HG03460 (cell line): ENCODE results near the gene NUFIP2.
"Not testable (repeated sequence)": the region's sequence is repeated elsewhere in the genome, so short reads cannot be mapped to it uniquely, and the experiment has no call there.

Source experiments
- ATAC-seq: cut with Tn5 transposase; IDR thresholded peaks from one replicate; pipeline ENCODE4 v1.9.1; 2021; ENCODE audit not compliant: unreplicated experiment

The NUFIP2 gene

DNA sequence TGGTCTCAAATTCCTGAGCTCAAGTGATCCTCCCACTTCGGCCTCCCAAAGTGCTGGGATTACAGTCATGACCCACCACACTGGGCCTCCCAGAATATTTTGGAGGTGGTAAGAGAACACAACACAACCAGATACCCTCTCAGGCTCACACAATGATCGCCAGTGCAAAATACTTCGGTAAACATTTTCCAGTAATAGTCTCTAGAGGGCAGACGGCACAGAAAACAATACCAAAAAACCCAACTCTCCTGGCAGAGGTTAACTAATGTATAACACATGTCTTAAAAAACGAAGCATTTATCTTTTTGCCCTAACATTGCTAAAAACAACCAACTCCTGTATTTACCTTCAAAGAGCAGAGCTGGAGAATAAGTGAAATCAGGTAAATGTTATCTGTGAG lies 10.5 kb downstream of the NUFIP2 start:
- ATAC-seq: no peak

DNA sequence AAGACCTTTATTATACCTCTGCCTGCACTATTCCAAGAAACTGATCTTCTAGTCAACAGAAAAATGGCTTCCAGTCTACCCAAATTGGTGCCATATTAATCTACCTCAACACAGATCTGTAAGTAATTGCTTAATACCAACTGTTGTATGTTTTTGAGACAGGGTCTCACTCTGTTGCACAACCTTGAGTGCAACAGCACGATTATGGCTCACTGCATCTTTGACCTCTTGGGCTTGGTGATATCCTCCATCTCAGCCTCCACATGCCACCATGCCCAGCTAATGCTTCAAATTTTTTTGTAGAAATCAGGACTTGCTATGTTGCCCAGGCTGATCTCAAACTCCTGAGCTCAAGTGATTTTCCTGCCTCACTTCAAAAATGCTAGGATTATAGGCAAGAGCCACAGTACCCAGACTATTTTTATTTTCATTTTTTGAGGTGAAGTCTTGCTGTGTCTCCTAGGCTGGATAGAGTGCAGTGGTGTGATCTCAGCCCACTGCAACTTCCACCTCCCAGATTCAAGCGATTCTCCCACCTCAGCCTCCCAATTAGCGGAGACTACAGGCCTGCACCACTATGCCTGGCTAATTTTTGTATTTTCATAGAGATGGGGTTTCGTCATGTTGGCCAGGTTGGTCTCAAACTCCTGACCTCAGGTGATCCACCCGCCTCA lies 14.4 kb downstream of the NUFIP2 start:
- ATAC-seq: no peak

DNA sequence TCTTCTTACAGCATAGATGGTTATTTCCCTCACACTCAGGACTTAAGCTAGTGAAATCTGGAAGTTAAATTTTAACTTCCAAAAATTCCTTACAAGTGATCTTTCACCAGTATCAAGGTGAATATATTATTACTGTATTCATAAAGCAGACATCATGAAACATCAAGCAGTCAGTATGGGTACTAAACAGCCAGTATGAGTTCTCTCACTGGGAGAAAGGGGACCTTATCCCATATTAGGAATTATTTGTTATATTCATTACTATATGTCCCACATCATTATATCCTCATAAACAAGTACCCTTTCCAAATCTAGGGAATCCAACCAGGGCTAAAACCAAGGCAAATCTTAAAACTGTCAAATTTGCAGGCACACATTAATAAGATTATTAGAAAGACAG lies 15.3 kb downstream of the NUFIP2 start:
- no peak for ATAC-seq

DNA sequence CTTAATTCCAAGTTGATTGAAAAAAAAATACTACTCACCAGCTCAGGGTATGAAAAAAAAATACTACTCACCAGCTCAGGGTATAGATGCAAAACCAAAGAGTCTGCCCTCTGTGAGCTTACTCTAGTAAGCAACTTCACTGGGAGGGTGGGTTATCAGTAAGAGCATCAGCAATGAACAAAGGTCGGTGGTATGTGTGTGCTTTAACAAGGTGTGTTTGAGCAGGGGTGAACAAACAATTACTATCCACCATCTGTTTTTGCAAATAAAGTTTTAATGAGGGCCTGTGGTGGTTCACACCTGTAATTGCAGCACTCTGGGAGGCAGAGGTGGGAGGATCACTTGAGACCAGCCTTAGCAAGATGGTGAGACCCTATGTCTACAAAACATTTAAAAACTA lies 20.0 kb downstream of the NUFIP2 start:
- ATAC-seq: no peak

DNA sequence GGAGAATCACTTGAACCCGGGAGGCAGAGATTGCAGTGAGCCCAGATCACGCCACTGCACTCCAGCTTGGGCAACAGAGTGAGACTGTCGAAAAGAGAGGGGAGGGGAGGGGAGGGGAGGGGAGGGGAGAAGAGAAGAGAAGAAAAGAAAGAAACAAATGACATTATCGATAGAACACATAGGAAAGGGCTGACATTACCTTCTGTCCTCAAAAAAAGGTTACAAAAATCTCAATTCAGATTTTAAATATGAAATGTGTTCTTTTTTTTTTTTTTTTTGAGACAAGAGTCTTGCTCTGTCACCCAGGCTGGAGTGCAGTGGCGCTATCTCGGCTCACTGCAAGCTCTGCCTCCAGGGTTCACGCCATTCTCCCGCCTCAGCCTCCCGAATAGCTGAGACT lies 22.0 kb downstream of the NUFIP2 start:
- ATAC-seq: not testable (repeated sequence)

DNA sequence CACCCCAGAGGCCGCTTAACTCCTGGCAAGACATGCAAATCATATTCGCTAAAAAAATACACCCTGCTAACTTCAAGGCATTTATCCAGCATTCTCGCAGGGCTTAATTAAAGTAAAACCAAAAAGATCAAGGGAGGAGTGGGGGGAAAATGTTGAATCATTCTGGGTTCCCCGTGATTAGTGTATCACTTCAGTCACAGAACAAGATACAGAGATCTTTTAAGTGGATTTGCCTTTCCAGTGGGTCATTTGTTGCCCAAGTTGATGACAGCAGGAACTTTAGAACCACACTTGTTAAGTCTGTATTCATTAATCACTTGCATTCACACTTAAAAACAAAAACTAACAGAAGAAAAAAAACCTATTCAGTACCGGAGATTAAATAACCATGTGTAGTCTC lies 30.0 kb downstream of the NUFIP2 start:
- ATAC-seq: no peak

DNA sequence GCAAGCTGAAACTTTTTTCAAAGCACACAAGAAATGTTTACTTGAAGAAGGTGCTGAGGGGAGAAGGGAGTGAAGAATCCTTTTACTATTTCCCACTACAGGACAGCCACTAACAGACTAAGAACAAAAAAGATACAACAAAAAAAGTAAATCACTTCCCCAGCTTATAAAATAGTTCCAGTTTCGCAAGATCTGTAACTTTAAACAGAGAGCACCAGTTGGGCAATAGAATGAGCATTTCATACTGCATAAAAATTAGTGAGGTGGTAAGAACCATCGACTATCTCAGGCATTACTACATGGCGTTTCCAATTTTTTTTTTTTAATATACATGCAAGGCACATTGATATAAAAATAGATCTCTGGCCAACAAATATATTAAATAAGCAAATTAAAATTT lies 36.2 kb downstream of the NUFIP2 start:
- ATAC-seq: no peak

DNA sequence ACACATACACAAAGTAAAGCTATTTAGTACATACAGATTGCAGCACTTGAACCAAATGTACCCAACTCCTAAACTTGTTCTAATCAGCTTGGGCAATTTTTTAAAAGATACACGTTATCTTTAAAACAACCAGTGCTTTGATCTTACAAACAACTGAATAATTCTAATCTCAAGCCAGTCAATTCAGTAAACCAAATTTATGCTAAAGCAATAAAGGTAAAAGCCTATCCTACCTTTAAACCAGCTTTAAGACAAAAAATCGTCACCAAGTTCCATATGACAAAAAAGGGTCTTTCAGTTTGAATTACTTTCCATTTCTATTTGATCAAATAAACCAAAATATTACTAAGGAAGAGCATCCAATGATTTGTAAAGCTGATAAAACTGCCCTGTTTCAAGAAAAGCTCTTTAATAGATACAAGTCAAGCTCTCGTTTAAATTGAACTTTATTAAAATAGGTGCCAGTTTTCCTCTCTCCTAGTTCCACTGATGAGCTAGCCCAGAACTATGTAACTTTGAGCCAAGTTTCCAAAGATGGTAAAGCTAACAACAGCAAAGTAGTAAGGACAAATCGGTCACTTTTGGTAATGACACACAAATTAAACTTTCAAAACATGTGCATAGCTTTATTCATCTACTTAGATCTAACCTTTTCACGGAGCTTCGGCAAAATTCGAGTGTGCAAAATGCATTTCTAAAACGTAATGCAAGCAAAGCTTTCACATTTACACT lies 37.0 kb downstream of the NUFIP2 start:
- no peak for ATAC-seq

DNA sequence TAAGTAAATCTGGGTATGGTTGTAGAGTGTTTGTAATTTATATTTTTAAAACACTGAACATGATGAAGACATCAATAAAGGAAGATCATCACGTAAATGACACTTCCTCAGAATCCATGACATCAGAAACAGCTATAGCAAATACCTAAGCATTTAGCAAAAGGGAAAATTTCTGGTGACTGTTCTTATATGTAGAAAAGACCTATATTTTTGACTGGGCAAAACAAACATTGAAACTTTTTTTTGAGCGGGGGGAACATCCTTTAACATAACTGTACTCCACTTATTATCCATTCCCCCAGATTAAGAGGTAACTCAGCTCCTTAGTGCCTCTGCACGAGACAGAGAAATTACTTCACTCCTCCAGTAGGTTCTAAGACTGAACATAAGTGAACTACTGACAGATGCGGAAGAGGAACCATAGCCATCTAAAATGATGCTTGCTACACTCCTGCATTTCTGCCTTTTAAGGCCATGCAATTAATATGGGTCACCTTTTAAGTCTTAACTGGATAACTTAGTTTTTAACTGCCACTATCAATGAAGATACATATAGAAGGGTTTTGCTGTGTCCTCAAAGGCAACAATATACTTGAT lies 37.9 kb downstream of the NUFIP2 start:
- no peak for ATAC-seq

DNA sequence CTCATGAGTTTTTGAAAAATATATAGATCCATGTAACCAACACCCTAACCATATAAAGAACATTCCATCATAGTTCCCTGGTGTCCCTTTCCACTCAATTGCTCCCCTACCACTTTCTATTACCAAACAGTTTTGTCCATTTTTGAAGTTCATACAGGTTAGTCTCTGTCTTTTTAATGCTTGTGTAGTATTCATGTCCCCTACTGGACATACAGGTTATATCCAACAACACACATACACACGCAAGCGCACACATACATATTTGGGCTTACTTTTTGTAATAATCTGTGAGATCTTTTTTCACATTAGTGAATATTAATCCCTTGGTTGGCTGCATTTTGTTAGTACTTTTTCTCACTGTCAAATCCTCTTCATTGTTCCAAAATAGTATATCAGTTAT lies 40.9 kb downstream of the NUFIP2 start:
- ATAC-seq: no peak

DNA sequence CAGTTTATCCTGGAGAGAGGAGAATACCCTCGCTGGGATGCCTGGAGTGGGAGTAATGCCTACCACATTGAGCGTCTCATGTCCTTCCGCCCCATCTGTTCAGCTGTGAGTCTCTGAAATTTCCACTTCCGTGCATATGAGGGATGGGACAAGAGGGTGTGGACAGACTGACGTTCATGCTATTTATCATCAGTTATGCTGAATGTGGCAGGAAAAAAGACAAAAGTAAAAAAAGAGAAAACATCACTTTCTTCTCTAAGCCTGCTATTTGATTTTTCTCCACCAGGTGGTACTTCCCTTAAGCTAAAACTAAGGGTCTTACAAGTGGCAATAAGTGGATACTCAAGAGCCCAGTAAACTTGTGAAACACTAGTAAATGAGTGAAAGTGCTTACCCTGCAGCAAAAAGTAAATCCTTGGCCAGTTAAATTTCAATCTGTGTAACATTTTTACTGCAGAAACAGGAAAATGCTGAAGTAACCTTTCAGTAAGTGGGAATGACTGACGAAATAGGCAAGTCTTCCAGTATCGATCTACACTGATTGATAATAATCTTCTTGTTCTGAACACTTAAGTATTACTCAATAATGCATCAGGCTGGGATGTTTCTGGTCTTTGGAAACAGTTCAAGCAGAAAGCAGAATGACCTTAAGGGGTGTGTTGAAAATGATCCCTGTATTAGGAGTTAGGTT lies 41.7 kb downstream of the NUFIP2 start:
- ATAC-seq: no peak

DNA sequence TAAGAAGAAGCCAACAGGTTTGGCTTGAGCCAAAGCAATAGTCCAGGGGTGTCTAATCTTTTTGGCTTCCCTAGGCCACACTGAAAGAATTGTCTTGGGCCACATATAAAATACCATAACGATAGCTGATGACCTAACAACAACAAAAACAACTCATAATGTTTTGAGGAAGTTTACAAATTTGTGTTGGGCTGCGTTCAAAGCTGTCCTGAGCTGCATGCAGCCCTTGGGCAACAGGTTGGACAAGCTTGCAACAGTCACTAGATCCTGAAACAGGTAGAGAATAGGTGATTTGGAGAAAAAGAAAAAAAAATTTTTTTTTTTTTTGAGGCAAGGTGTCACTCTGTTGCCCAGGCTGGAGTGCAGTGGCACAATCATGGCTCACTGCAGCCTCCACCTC lies 42.8 kb downstream of the NUFIP2 start:
- no peak for ATAC-seq

DNA sequence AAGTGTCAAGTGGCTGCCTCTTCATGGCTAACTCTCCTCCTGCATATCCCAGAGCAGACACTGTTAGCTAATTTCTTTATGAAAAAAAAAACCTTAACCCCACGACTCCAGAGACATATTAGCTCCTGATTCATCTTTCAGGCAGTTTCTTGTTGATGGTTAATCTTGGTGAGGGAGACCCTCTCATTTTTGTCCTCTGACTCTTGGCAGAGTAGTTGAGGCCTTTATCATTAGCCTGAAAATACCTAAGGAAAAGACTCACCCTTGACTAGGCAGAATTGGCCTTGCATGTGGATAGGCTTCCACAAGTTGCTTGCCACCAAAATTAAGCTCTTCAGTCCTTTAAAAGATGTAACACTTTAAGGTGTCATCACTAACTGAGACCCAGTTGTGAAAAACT lies 43.3 kb downstream of the NUFIP2 start:
- ATAC-seq: no peak

DNA sequence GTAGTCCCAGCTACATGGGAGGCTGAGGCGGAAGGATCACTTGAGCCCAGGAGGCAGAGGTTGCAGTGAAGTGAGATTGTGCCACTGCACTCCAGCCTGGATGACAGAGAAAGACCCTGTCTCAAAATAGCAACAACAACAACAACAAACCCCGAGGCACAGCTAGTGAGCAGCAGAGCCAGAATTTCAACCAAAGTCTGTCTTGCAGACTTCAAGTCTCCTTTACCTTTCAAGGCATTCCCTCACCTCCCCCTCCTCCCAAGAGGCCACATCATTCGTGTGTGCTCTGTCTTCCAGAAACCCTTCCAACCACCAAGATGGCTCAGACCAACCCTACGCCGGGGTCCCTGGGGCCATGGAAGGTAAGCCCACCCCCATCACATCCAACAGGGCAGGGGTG lies 45.1 kb downstream of the NUFIP2 start:
- no peak for ATAC-seq

DNA sequence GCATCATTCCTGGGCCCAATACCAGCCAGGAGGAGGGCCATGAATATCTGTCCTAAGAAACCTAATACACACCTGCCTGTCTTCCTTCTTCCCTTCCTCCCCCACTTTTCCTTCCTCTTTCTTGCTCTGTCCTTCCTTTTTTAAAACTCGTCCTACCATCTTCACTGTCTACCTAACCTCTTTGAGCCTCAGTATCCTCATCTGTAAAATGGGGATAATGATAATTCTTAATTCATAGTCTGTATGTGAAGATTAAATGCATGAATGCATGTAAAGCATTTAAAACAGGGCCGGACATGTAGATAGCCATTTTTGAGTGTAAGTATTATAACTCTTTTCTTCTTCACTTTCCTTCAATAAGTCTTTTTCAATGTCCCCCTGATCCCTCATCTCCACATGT lies 46.7 kb downstream of the NUFIP2 start:
- ATAC-seq: no peak

DNA sequence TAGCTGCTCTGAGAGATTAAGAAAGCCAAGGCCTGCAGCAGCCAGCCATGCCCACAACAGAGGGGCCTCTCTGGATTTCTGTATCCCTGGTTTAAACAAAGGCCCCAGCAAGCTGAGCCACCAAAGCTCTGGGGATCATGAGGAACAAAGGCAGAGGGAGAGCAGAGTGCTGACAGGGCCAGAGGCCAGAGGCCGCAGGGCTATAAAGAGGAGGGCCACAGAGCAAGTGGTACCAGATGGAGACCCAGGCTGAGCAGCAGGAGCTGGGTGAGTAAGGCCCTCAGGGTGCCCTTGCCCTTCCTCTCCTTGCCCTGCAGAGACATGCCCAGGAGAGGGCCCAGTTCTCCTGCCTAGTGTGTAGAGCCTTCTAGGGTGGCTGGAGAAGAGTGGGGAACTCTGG lies 47.3 kb downstream of the NUFIP2 start, which contains the start of gene CRYBA1:
CRYBA1 (plus strand) TSS at position 232 of the 400 bp plus-strand sequence; CDS start at position 237, 5 bp downstream.
- ATAC-seq: no peak

DNA sequence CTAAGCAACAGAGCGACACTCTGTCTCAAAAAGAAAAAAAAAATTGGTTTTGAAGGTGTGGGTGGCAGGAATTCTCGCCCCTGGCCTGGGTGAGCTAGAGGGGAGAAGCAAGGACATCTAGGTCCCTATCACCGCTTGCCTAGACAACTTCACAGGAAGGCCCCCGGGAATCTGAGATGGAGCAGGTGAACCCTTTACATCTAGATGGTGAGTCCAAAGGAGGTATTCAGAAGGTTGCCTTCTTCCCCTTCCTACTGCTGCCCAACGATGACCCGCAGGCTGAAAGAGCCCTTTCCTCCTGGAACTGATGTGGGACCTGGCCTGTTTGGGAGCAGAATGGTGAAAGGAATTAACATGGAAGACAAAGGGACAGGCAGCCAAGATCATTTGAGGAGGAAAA lies 48.5 kb downstream of the NUFIP2 start:
- ATAC-seq: no peak

DNA sequence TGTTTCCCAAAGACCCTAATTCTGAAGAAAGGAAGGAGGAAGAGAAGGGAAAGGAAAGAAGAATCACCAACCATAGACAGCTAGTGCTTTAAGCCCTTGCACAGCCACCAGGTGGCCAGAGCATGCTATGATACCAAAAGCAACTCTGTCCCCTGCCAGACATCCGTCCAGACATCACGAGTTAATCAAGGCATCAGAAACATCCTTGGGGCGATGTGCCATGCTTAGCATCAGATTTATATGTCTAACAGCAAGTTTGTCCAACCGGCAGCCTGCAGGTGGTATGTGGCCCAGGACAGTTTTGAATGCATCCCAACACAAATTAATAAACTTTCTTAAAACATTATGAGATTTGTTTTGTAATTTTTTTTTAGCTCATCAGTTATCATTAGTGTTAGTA lies 50.2 kb downstream of the NUFIP2 start:
- no peak for ATAC-seq

DNA sequence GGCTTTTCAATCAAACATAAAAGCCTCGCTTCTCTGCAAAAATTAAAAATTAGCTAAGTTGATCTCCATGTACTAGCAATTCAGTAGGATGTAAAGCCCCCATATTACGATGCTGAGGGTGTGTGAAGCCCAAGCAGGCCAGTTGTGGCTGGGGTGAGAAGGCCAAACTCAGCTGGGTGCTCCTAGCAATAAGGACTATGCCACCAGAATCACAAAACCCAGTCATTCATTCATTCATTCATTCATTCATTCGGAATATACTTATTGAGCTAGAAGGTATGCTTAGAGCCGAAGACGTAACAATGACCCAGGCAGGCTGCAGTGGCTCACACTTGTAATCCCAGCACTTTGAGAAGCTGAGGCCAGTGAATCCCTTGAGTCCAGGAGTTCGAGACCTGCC lies 51.2 kb downstream of the NUFIP2 start:
- no peak for ATAC-seq

DNA sequence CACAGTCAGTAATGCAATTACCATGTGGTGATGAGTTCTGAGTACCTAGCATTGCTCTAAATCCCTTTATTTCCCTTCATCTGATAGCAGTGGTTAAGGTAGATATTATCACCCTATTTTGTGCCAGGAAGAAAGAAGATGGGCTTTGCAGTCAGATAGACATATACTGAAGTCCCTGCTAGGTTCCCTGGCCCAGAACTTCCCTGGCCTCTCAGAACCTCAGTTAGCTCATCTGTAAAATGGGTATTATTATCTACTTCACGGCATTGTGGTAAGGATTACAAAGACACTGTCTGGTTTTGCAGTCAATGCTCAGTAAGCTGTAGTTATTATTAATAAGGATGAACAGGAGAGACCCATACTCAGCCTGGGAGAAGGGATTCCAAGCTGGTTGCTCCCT lies 51.9 kb downstream of the NUFIP2 start:
- ATAC-seq: no peak
